PC-9 (cell line): ENCODE measurements around the gene WDR17. TPM values are rescaled to one million over a fixed set of nuclear protein-coding genes. Genes with fewer than 3 reads are reported as not detected.

Source experiments
- BruUV-seq: library from RNA; stranded (reverse); fragments of 400-500 nt; replicated peaks from 2 replicates; lab custom pipeline; 2021; lab: Mats Ljungman, UMichigan
- CTCF ChIA-PET: fragments of 300-600 bp; sonication (Branson Sonifier 250); formaldehyde crosslinking; loops from one replicate; lab custom pipeline; 2022; ENCODE audit warnings: antibody characterized with exemption; lab: Charles Lee
- POLR2A ChIA-PET: fragments of 300-600 bp; sonication (Branson Sonifier 250); formaldehyde crosslinking; loops from one replicate; lab custom pipeline; 2022; ENCODE audit warnings: antibody characterized with exemption; ENCODE audit not compliant: unreplicated experiment; lab: Charles Lee
- DNase-seq, 2 experiments: peaks; one replicate each; pipeline versions ENCODE4 v3.0.0 to v3.0.0-alpha.2; 2015 to 2022; ENCODE audit warnings: mixed read lengths in 1 of 2
- H2AFZ ChIP-seq: fragments of 200-600 bp; sonication (generic); 2 replicates; pipeline ENCODE4 v1.8.1; 2017; ENCODE audit warnings: antibody characterized with exemption
- H3F3A ChIP-seq: fragments of 200-600 bp; sonication (generic); 2 replicates; pipeline ENCODE4 v1.8.1; 2017; ENCODE audit warnings: antibody characterized with exemption, mild to moderate bottlenecking, low read depth; ENCODE audit not compliant: insufficient read depth
- H3K27ac ChIP-seq: fragments of 200-600 bp; sonication (generic); 2 replicates; pipeline ENCODE4 v1.6.1; 2016; ENCODE audit warnings: mixed run types
- H3K27me3 ChIP-seq: fragments of 200-600 bp; sonication (generic); 2 replicates; pipeline ENCODE4 v1.6.1; 2016; ENCODE audit warnings: low read depth, mixed run types; ENCODE audit not compliant: insufficient read depth
- H3K36me3 ChIP-seq: fragments of 200-600 bp; sonication (generic); 2 replicates; pipeline ENCODE4 v1.6.1; 2016; ENCODE audit warnings: low read depth, mixed run types
- H3K4me1 ChIP-seq: fragments of 200-600 bp; sonication (generic); replicated peaks from 2 replicates; pipeline ENCODE4 v1.6.1; 2016; ENCODE audit warnings: mixed run types; ENCODE audit not compliant: insufficient read depth
- H3K4me2 ChIP-seq: fragments of 200-600 bp; sonication (generic); 2 replicates; pipeline ENCODE4 v1.6.1; 2017; ENCODE audit warnings: mixed run types
- H3K4me3 ChIP-seq: fragments of 200-600 bp; sonication (generic); 2 replicates; pipeline ENCODE4 v1.6.1; 2016; ENCODE audit warnings: mixed run types
- H3K79me2 ChIP-seq: fragments of 200-600 bp; sonication (generic); 2 replicates; pipeline ENCODE4 v1.6.1; 2017; ENCODE audit warnings: low read depth, mixed run types
- H3K9me2 ChIP-seq: fragments of 200-600 bp; sonication (generic); 2 replicates; pipeline ENCODE4 v1.8.1; 2017; ENCODE audit warnings: mild to moderate bottlenecking; ENCODE audit not compliant: insufficient read depth
- H3K9me3 ChIP-seq: fragments of 200-600 bp; sonication (generic); 2 replicates; pipeline ENCODE4 v1.8.1; 2016; ENCODE audit warnings: low read depth; ENCODE audit not compliant: insufficient read depth
- H4K20me1 ChIP-seq: fragments of 200-600 bp; sonication (generic); 2 replicates; pipeline ENCODE4 v1.8.1; 2017; ENCODE audit not compliant: insufficient read depth
- CTCF ChIP-seq: fragments of 200-600 bp; sonication (generic); conservative IDR thresholded peaks from 2 replicates; pipeline ENCODE4 v1.6.1; 2017; ENCODE audit warnings: mixed run types, antibody characterized with exemption, mild to moderate bottlenecking, moderate library complexity
- EZH2 ChIP-seq: fragments of 200-600 bp; sonication (generic); IDR thresholded peaks from 2 replicates; pipeline ENCODE4 v1.8.0; 2017; ENCODE audit warnings: antibody characterized with exemption, low read depth
- intact Hi-C: fragments of 100-400 bp; cut with micrococcal nuclease; formaldehyde crosslinking; loops from one replicate; pipeline ENCODE4 v1.10.0; 2022; ENCODE audit not compliant: unreplicated experiment
- total RNA-seq: library from RNA; stranded (reverse); gene quantifications from 2 replicates; pipeline ENCODE4 v1.2.3, GENCODE V29; 2021

The WDR17 gene
- total RNA-seq, 1 experiment from 2014 or later: 2.2 TPM

GRCh38 chr4:176205299-176205698 is 139.7 kb downstream of the WDR17 start:
- ChIA-PET POLR2A (no interaction called here), CTCF (no interaction called here)
- Histone ChIP-seq H3K79me2 (no peaks in the 10 kb centered on the region), H3K9me3 (no peaks in the 10 kb centered on the region), H3K36me3 (no peaks in the 10 kb centered on the region), H3K4me2 (no peak overlapping the region), H4K20me1 (no peaks in the 10 kb centered on the region), H3K9me2 (no peaks in the 10 kb centered on the region), H3K4me3 (no peak overlapping the region), H2AFZ (no peak overlapping the region), H3K27me3 (no peaks in the 10 kb centered on the region), H3K4me1 (no peaks in the 10 kb centered on the region), H3F3A (no peaks in the 10 kb centered on the region), H3K27ac (no peak overlapping the region)
- no peak for DNase-seq
- no peak for TF ChIP-seq EZH2
- no peak for TF ChIP-seq CTCF
- no TSS peak for BruUV-seq
- intact Hi-C loops: no loop called here

- DNase-seq: no peak
- H3K36me3 ChIP-seq: no peaks in the 10 kb centered on the region
- ChIA-PET CTCF (no interaction called here), POLR2A (no interaction called here)
- H3K9me2 ChIP-seq: no peaks in the 10 kb centered on the region
- no peaks in the 10 kb centered on the region for H3F3A ChIP-seq
- no peak overlapping the region for H3K27ac ChIP-seq
- TF ChIP-seq CTCF (no peak), EZH2 (no peak)
- intact Hi-C loops: no loop called here
- no peaks in the 10 kb centered on the region for H4K20me1 ChIP-seq
- no TSS peak for BruUV-seq
- H3K9me3 ChIP-seq: no peaks in the 10 kb centered on the region
- H3K4me3 ChIP-seq: no peak overlapping the region
- no peaks in the 10 kb centered on the region for H3K4me1 ChIP-seq
- H2AFZ ChIP-seq: no peak overlapping the region
- no peak overlapping the region for H3K4me2 ChIP-seq
- H3K27me3 ChIP-seq: no peaks in the 10 kb centered on the region
- H3K79me2 ChIP-seq: no peaks in the 10 kb centered on the region
Measured at GRCh38 chr4:176207839-176208238, 142.2 kb downstream of the WDR17 start.

- POLR2A ChIA-PET: no interaction called here
Measured at GRCh38 chr4:176209535-176209934, 143.9 kb downstream of the WDR17 start.

More at GRCh38 chr4:176209535-176209934, 143.9 kb downstream of the WDR17 start:
- Histone ChIP-seq H4K20me1 (no peaks in the 10 kb centered on the region), H3K27me3 (no peaks in the 10 kb centered on the region), H3F3A (no peaks in the 10 kb centered on the region), H3K4me1 (no peaks in the 10 kb centered on the region), H3K9me3 (no peaks in the 10 kb centered on the region), H3K9me2 (no peaks in the 10 kb centered on the region), H3K36me3 (no peaks in the 10 kb centered on the region), H2AFZ (no peak overlapping the region), H3K27ac (no peak overlapping the region), H3K79me2 (no peaks in the 10 kb centered on the region), H3K4me2 (no peak overlapping the region), H3K4me3 (no peak overlapping the region)
- DNase-seq: no peak
- CTCF ChIA-PET: no interaction called here
- intact Hi-C loops: no loop called here
- TF ChIP-seq EZH2 (no peak), CTCF (no peak)
- BruUV-seq: no TSS peak
